Mammary epithelial cell (primary cell): ENCODE measurements around the gene TMEM119.

Experiments used
- EZH2 ChIP-seq: IDR thresholded peaks from 2 replicates; pipeline ENCODE4 v1.6.1; 2012; ENCODE audit warnings: low read length, inconsistent platforms, borderline replicate concordance
- TF ChIP-seq, protein P1 (sequence below), 2 donors: IDR thresholded peaks in 1 of 2; conservative IDR thresholded peaks in 1 of 2; 2 replicates each; pipeline ENCODE4 v1.5.1; 2011 to 2012; ENCODE audit warnings: inconsistent platforms in 2 of 2, low read length in 2 of 2, mild to moderate bottlenecking in 2 of 2, control low read depth in 1 of 2, low read depth in 1 of 2; ENCODE audit not compliant: insufficient read depth in 1 of 2; ENCODE audit errors: extremely low read depth in 1 of 2

DNA sequence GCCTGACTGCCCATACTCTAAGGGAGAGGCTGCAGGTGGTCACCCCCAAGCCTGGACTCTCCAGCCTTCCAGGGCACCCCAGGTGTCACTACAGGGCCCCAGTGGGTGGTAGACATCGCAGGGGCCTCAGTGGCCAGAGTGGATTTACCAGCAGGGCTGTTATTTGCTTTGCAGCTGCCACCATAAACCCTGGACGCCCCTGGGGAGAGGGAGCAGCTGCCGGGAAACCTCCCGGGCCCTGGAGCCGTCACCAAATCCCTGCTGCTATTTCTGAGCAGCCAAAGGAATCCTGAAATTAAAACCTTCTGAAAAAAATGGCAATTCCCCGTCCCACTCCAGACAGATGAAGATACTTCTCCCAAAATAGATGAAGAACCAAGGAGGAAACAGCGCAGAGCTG is 13.9 kb downstream of the TMEM119 start:
- no peak for TF ChIP-seq EZH2
- TF ChIP-seq, protein P1, sequence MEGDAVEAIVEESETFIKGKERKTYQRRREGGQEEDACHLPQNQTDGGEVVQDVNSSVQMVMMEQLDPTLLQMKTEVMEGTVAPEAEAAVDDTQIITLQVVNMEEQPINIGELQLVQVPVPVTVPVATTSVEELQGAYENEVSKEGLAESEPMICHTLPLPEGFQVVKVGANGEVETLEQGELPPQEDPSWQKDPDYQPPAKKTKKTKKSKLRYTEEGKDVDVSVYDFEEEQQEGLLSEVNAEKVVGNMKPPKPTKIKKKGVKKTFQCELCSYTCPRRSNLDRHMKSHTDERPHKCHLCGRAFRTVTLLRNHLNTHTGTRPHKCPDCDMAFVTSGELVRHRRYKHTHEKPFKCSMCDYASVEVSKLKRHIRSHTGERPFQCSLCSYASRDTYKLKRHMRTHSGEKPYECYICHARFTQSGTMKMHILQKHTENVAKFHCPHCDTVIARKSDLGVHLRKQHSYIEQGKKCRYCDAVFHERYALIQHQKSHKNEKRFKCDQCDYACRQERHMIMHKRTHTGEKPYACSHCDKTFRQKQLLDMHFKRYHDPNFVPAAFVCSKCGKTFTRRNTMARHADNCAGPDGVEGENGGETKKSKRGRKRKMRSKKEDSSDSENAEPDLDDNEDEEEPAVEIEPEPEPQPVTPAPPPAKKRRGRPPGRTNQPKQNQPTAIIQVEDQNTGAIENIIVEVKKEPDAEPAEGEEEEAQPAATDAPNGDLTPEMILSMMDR (conservative IDR thresholded peaks at IDR 0.05 in 1 of 2, IDR thresholded peaks at IDR 0.05 in 1 of 2; ENCODE audit: extremely low read depth in 1 of 2, insufficient read depth in 1 of 2, low read depth in 1 of 2, low read length in 2 of 2) = no peak
